Stimulated activated CD8-positive, alpha-beta memory T cell treated with anti-CD3 and anti-CD28 coated beads, Interleukin-7, amount 100 ng/mL, for 24 hours (primary cell): ENCODE measurements around the gene VPS45.
"Not testable (repeated sequence)": the region's sequence is repeated elsewhere in the genome, so short reads cannot be mapped to it uniquely, and the experiment has no call there.

ENCODE experiments used
- DNase-seq: peaks from one replicate; pipeline ENCODE4 v3.0.0-alpha.2; 2020; ENCODE audit warnings: low read depth

VPS45 gene, protein sequence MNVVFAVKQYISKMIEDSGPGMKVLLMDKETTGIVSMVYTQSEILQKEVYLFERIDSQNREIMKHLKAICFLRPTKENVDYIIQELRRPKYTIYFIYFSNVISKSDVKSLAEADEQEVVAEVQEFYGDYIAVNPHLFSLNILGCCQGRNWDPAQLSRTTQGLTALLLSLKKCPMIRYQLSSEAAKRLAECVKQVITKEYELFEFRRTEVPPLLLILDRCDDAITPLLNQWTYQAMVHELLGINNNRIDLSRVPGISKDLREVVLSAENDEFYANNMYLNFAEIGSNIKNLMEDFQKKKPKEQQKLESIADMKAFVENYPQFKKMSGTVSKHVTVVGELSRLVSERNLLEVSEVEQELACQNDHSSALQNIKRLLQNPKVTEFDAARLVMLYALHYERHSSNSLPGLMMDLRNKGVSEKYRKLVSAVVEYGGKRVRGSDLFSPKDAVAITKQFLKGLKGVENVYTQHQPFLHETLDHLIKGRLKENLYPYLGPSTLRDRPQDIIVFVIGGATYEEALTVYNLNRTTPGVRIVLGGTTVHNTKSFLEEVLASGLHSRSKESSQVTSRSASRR

GRCh38 chr1:150067184-150068108 is at the start of gene VPS45:
Gene VPS45, plus strand, starts transcription at chr1:150067776. Its CDS starts 82 bp downstream, at chr1:150067858.
- DNase-seq, result peak; percentile 59

- DNase-seq, result no peak
Measured at GRCh38 chr1:150018165-150018564, 49.4 kb upstream of the VPS45 start.

GRCh38 chr1:150020711-150021110 is 46.9 kb upstream of the VPS45 start:
- no peak for DNase-seq

DNA sequence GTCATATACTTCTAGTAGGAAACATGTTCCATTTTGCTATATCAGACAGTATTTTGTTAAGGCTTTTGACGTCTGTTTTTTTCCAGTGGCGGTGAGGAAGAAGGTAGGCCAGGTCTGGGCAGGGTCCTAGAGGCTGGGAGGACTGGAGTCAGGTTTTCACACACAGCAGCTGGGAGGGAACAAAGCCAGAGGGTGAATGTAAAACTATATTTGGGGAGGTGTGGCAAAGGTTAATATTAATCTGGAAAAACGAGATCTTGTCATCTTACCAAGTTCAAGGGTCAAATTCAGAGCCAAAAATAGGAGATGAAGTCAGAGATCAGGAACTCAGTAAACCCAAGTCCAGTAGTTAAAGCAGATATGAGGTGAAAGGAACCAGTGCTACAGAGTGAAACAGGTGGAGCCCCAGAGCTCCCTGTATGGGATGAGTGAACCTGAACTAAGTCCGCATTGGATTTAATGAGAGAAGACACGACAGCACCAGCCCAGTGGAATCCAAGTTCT is 46.3 kb upstream of the VPS45 start:
- DNase-seq, result no peak

GRCh38 chr1:150022357-150022756 is 45.2 kb upstream of the VPS45 start:
- no peak for DNase-seq

DNA sequence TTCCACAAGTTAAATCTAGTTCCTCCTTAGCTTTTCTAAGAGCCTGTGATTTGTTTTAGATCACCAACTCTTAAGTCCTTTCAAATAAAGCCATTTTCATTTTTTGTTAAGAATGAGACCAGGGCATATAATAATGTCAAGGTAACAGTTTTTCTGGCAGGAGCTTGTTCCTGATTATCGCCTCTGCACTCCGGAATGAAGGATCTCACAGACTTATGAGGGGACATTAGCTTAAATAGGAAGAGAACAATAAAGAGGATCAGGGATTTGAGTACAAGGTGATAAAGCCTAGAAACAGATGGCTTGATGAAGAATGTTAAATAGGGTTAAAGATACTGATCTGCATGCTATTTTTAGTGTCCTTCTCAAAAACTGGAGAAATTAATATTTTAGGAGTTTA is 43.4 kb upstream of the VPS45 start:
- DNase-seq, result no peak

DNA sequence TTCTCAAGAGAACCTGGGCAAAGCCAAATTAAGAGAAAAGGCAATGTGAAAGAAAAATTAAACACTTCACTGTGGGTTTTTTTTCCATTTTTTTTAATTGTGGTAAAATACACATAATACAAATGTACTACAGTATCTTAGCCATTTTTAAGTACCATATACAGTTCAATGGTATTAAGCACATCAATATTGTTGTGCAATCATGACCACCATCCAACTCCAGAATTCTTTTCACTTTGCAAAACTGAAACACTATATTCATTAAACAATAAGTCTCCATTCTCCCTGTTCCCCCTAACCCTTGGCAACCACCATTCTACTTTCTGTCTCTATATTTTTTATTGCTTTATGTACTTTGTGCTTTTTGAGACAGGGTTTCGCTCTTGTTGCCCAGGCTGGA is 39.3 kb upstream of the VPS45 start:
- no peak for DNase-seq

DNA sequence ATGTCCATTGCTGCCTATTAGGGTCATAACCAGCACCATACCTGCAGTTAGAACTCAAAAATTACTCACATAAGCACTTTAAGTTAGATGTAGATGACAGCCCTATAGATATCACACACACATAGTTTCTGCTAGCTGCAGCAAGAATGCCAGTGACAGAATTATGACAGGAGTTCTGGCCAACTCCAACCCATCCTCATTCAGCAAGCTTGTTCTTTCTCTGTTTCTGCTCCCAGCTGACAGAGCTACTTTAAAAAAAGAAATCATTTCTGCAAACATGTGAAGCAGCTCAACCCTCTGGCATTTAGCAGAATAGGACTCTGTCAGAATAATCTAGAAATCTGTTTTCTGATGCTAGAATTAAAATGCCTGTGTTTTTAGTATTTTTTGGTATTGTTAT is 33.2 kb upstream of the VPS45 start:
- DNase-seq, result no peak

- no peak for DNase-seq
Measured at GRCh38 chr1:150049926-150050325, 17.6 kb upstream of the VPS45 start.

GRCh38 chr1:150051089-150051373 is 16.5 kb upstream of the VPS45 start:
- no peak for DNase-seq

GRCh38 chr1:150051905-150052412 is 15.6 kb upstream of the VPS45 start:
- DNase-seq, result not testable (repeated sequence)

GRCh38 chr1:150053926-150054325 is 13.7 kb upstream of the VPS45 start:
- DNase-seq, result no peak

DNA sequence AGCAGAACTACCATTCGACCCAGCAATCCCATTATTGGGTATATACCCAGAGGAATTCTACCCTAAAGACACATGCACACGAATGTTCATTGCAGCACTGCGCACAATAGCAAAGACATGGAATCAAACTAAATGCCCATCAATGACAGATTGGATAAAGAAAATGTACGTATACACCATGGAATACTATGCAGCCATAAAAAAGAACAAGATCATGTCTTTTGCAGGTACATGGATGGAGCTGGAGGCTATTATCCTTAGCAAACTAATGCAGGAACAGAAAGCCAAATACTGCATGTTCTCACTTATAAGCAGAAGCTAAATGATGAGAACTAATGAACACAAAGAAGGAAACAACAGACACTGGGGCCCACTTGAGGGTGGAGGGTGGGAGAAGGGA is 12.1 kb upstream of the VPS45 start:
- DNase-seq, result not testable (repeated sequence)

GRCh38 chr1:150056407-150056806 is 11.2 kb upstream of the VPS45 start:
- no peak for DNase-seq

- DNase-seq, result no peak
Measured at GRCh38 chr1:150060260-150060659, 7.3 kb upstream of the VPS45 start.

DNA sequence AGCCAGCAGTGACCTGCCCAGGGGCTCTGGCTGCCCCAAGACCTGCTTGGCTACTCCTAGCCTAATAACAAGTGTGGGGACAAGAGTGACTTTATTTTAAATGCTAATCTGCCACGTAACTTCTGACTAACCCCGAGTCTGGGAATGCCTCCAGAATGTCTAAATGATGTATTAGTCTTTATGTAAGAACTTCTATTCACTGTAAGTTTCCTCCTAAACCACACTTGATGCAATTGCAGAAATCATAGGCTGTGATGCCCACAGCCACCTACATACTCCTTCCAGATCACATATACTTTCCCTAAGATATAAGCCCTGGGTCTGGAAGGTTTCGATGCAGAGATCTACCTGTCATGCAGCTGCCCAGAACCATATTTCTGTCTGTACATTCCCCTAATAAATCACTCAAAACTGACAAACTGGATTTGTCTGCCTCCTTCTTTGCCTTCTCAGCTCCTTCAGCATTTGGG is 5.9 kb upstream of the VPS45 start:
- no peak for DNase-seq

GRCh38 chr1:150062113-150062512 is 5.5 kb upstream of the VPS45 start:
- DNase-seq, result no peak

DNA sequence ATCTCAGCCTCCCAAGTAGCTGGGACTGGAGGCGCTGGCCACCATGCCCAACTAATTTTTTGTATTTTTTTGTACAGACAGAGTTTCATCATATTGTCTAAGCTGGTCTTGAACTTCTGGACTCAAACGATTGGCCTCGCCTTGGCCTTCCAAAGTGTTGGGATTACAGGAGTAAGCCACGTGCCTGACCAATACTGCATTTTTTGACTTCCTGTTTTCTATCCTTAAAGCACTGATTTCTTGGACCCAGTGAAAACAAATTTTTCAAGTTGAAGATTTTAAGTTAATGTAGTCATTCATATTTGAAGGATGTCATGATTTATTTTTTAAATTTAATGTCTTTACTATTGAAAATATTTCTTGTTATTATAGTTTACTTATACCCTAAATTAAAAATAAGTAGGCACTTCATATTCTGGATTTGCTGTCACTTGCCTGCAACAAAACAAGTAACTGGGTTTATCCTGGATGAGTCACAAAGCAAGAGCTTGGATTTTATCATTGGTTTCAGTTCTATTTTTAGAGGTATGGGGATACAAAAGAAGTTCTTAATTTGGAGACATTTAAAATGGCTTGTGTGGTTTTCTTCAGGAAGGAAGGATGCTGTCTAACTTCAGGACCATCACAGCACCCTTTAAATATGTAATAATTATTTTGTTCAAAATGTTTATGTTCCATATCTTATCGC is 2.2 kb upstream of the VPS45 start:
- DNase-seq, result no peak

- DNase-seq, result no peak
Measured at GRCh38 chr1:150066328-150066727, 1.2 kb upstream of the VPS45 start.

DNA sequence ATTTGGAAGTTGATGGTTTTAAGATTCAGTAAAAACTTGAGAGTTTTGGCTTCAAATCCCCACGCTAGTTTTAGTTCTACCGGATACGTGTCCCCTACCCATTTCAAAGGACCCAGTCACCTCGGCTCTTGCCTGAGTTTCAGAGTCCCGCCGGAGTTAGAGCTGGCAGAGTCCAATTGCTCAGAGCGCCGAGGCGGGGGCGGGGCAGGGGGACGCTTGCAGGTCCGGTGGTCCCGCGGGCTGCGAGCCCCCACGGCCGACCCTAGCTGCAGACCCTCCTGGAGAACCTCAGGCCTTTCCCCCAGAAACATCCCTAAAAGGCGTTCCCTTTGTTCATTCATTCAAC is 765 bp upstream of the VPS45 start:
- peak; percentile 20 for DNase-seq

- DNase-seq, result no peak
Measured at GRCh38 chr1:150068109-150068435, 496 bp downstream of the VPS45 start.

DNA sequence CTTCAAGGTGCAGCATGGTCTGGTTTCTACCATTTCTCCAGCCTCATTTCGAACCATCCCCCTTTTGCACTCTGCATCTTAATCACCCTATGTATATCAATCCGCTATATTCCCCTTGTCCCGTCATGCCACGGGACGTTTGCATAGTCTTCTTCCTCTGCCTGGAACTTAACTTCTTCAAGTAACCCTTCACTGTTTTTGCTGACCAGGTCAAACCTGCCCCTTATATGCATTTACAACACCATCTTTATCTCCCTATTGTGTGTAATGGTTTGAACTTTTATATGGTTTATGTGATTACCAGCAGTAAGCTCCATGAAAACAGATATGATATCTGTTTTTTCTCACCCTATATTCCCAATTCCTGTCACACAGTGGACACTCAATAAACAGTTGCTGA is 2.3 kb downstream of the VPS45 start:
- no peak for DNase-seq
